ENCODE results near the gene RBMS1.

DNA sequence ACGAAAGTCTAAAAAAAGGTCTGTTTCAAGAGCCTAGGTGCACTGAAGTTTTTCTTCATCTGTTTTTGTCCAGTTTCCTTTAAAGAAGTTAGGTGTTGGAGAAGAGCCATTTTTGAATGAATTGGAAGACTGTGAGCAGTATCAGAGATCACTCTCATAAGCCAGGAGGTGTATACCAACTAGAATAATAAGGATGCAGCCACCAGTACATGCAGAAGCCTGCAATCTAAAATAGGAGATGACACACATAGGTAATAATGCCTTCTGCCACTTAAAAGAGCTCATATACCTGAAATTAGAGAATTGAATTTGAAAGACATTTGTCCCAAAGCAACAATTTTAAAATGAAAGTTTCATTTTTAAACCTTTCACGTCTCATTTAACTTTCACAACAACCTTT, 81.7 kb downstream of the RBMS1 start:
- TF ChIP-seq, protein P1, sequence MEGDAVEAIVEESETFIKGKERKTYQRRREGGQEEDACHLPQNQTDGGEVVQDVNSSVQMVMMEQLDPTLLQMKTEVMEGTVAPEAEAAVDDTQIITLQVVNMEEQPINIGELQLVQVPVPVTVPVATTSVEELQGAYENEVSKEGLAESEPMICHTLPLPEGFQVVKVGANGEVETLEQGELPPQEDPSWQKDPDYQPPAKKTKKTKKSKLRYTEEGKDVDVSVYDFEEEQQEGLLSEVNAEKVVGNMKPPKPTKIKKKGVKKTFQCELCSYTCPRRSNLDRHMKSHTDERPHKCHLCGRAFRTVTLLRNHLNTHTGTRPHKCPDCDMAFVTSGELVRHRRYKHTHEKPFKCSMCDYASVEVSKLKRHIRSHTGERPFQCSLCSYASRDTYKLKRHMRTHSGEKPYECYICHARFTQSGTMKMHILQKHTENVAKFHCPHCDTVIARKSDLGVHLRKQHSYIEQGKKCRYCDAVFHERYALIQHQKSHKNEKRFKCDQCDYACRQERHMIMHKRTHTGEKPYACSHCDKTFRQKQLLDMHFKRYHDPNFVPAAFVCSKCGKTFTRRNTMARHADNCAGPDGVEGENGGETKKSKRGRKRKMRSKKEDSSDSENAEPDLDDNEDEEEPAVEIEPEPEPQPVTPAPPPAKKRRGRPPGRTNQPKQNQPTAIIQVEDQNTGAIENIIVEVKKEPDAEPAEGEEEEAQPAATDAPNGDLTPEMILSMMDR (conservative IDR thresholded peaks at IDR 0.05; ENCODE audit: low read length) = no peak
- TF ChIP-seq EZH2phosphoT487 (IDR thresholded peaks at IDR 0.05; ENCODE audit: borderline replicate concordance) = no peak
